MCF 10A (cell line): Measurements from ENCODE around the gene ADAT2. TPM values are rescaled to one million over a fixed set of nuclear protein-coding genes. Genes with fewer than 3 reads are reported as not detected.
"Not testable (repeated sequence)": the region's sequence is repeated elsewhere in the genome, so short reads cannot be mapped to it uniquely, and the experiment has no call there.

Experiments
- BruUV-seq: library from RNA; stranded (reverse); fragments of 400-500 nt; replicated peaks from 2 replicates; lab custom pipeline; 2021; lab: Mats Ljungman, UMichigan
- CTCF ChIA-PET: fragments of 300-600 bp; sonication (Branson Sonifier 250); formaldehyde crosslinking; extraction: SDS; loops from one replicate; lab custom pipeline; 2021; ENCODE audit warnings: antibody characterized with exemption, inconsistent platforms; lab: Yijun Ruan, JAX
- POLR2A ChIA-PET: fragments of 300-600, 350-650 bp; sonication (Branson Sonifier 250); formaldehyde crosslinking; extraction: SDS; loops from one replicate; lab custom pipeline; 2020; ENCODE audit warnings: antibody characterized with exemption, inconsistent platforms; lab: Yijun Ruan, JAX
- DNase-seq: peaks from one replicate; pipeline ENCODE4 v3.0.0-alpha.2; 2018; ENCODE audit not compliant: unreplicated experiment
- H3K27ac Mint-ChIP-seq: one replicate; pipeline ENCODE4 v1.8.0; 2022; ENCODE audit warnings: mild to moderate bottlenecking, low read depth, mixed read lengths; ENCODE audit not compliant: unreplicated experiment
- H3K27me3 Mint-ChIP-seq: one replicate; pipeline ENCODE4 v1.8.0; 2022; ENCODE audit warnings: mixed read lengths; ENCODE audit not compliant: insufficient read depth, unreplicated experiment
- H3K36me3 Mint-ChIP-seq: one replicate; pipeline ENCODE4 v1.8.0; 2022; ENCODE audit warnings: mild to moderate bottlenecking, moderate library complexity, mixed read lengths; ENCODE audit not compliant: insufficient read depth, unreplicated experiment
- H3K4me1 Mint-ChIP-seq: one replicate; pipeline ENCODE4 v1.8.0; 2022; ENCODE audit warnings: mixed read lengths; ENCODE audit not compliant: insufficient read depth, unreplicated experiment
- H3K4me3 Mint-ChIP-seq: one replicate; pipeline ENCODE4 v1.8.0; 2022; ENCODE audit warnings: mild to moderate bottlenecking, moderate library complexity, mixed read lengths; ENCODE audit not compliant: unreplicated experiment
- H3K9me3 Mint-ChIP-seq: one replicate; pipeline ENCODE4 v1.8.0; 2022; ENCODE audit warnings: mixed read lengths; ENCODE audit not compliant: unreplicated experiment
- CTCF ChIP-seq: fragments of 200-600 bp; IDR thresholded peaks from one replicate; pipeline ENCODE4 v1.8.0; 2022; ENCODE audit warnings: antibody characterized with exemption, mild to moderate bottlenecking; ENCODE audit not compliant: unreplicated experiment
- intact Hi-C: fragments of 100-400 bp; cut with micrococcal nuclease; formaldehyde crosslinking; loops from 2 replicates; pipeline ENCODE4 v1.14.1; 2022
- total RNA-seq: library from RNA; stranded (reverse); gene quantifications from 2 replicates; pipeline ENCODE4 v1.2.3, GENCODE V29; 2022

The ADAT2 gene
- total RNA-seq, 1 experiment from 2014 or later: 27.7 TPM

- Mint-ChIP-seq H3K27ac (no peak overlapping the region), H3K4me1 (no peaks in the 10 kb centered on the region), H3K27me3 (no peaks in the 10 kb centered on the region), H3K4me3 (no peak overlapping the region), H3K36me3 (peaks cover 21% of the 10 kb centered on the region), H3K9me3 (no peaks in the 10 kb centered on the region)
- CTCF ChIA-PET: interaction anchor here (1.2 kb wide), 1 partner anchor 10 kb away, joined by 3 read pairs; no protein-coding TSS in a partner anchor
- no peak for TF ChIP-seq CTCF
- no peak for DNase-seq
- no TSS peak for BruUV-seq
- intact Hi-C loops: no loop called here
- POLR2A ChIA-PET: no interaction called here
These were observed 32.1 kb upstream of the ADAT2 start for GRCh38 chr6:143482593-143482992.

GRCh38 chr6:143478479-143479062 lies 28.1 kb upstream of the ADAT2 start:
- Mint-ChIP-seq H3K4me3 (no peak overlapping the region), H3K36me3 (peaks cover 36% of the 10 kb centered on the region), H3K4me1 (no peaks in the 10 kb centered on the region), H3K27ac (no peak overlapping the region), H3K9me3 (no peaks in the 10 kb centered on the region), H3K27me3 (no peaks in the 10 kb centered on the region)
- ChIA-PET POLR2A (no interaction called here), CTCF (interaction anchor here (0.7 to 1.7 kb wide), 2 partner anchors 14 to 542 kb away, joined by 3 read pairs; no protein-coding TSS in a partner anchor)
- BruUV-seq: no TSS peak
- no peak for DNase-seq
- intact Hi-C loops: no loop called here
- no peak for TF ChIP-seq CTCF

- no peak for TF ChIP-seq CTCF
- POLR2A ChIA-PET: no interaction called here
- BruUV-seq: no TSS peak
- CTCF ChIA-PET: interaction anchor here (0.6 kb wide), 1 partner anchor 1049 kb away, joined by 3 read pairs; no protein-coding TSS in a partner anchor
- no peak overlapping the region for H3K27ac Mint-ChIP-seq
- no peaks in the 10 kb centered on the region for H3K27me3 Mint-ChIP-seq
- H3K36me3 Mint-ChIP-seq: peaks cover 55% of the 10 kb centered on the region
- H3K9me3 Mint-ChIP-seq: no peaks in the 10 kb centered on the region
- DNase-seq: no peak
- intact Hi-C loops: no loop called here
- H3K4me1 Mint-ChIP-seq: no peaks in the 10 kb centered on the region
- H3K4me3 Mint-ChIP-seq: no peak overlapping the region
These were observed 26.1 kb upstream of the ADAT2 start for GRCh38 chr6:143476545-143476944.

- H3K4me1 Mint-ChIP-seq: no peaks in the 10 kb centered on the region
- no peak overlapping the region for H3K4me3 Mint-ChIP-seq
- no TSS peak for BruUV-seq
- ChIA-PET CTCF (no interaction called here), POLR2A (no interaction called here)
- H3K27me3 Mint-ChIP-seq: no peaks in the 10 kb centered on the region
- intact Hi-C loops: no loop called here
- H3K27ac Mint-ChIP-seq: no peak overlapping the region
- TF ChIP-seq CTCF: no peak
- H3K9me3 Mint-ChIP-seq: no peaks in the 10 kb centered on the region
- H3K36me3 Mint-ChIP-seq: peaks cover 41% of the 10 kb centered on the region
- DNase-seq: no peak
These were observed 21.3 kb upstream of the ADAT2 start for GRCh38 chr6:143471822-143472221.

GRCh38 chr6:143468823-143469222 lies 18.3 kb upstream of the ADAT2 start:
- H3K4me1 Mint-ChIP-seq, POLR2A ChIA-PET, CTCF ChIA-PET: not testable (repeated sequence)

More at GRCh38 chr6:143468823-143469222, 18.3 kb upstream of the ADAT2 start:
- DNase-seq, H3K4me3 Mint-ChIP-seq, BruUV-seq, H3K27ac Mint-ChIP-seq, H3K27me3 Mint-ChIP-seq, H3K9me3 Mint-ChIP-seq, intact Hi-C loops: not testable (repeated sequence)
- H3K36me3 Mint-ChIP-seq: peaks cover 28% of the 10 kb centered on the region
